HTERT RPE-1 (cell line): ENCODE data around the gene SUPT3H.
"Not testable (repeated sequence)": the region's sequence is repeated elsewhere in the genome, so short reads cannot be mapped to it uniquely, and the experiment has no call there.

Experiments used
- in situ Hi-C: fragments of 300-500 bp; cut with MboI; formaldehyde crosslinking; loops from 4 replicates; pipeline ENCODE4 v1.14.3; 2020; ENCODE audit warnings: low sequenced_read_pairs

SUPT3H gene

GRCh38 chr6:45074439-45074838 lies 303.3 kb downstream of the SUPT3H start:
- in situ Hi-C loops, result no loop called here

GRCh38 chr6:45073771-45074170 lies 304.0 kb downstream of the SUPT3H start:
- in situ Hi-C loops, result no loop called here

DNA sequence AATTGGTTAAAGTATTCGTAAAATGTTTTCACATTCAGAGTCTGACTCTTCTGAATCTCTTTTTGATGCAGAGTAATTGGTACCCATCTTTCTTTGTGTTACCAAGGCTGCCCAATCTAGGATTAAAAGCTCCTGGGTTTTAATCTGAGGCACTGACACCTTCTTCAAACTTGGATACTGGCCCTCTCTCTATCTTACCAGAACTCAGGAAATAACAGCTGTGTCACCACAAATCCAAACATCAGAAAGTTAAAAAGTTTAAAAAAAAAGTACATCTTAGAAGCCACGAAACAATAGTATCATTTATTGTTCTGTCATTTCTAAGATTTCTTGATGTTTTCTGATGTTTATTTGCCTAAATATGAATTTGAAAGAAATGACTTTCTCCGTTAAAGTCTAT lies 305.1 kb downstream of the SUPT3H start:
- in situ Hi-C loops, result no loop called here

DNA sequence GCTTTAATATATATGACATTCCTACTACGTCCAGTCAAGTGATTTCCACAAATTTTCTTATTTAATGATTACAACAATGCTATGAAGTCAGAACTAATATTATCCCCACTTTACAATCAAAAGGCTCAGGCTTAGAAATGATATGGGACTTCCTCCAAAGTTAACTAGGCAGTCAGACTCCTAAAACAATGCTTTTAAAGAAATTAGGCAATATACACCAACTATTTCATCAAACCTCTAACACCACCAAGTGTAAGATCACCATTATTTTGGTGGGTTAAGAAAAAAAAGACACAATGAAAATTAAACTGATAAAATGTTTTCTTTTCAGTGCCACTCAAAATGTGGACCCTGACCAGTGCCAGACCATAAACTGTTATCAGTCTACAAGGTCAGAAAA lies 305.7 kb downstream of the SUPT3H start:
- in situ Hi-C loops, result no loop called here

DNA sequence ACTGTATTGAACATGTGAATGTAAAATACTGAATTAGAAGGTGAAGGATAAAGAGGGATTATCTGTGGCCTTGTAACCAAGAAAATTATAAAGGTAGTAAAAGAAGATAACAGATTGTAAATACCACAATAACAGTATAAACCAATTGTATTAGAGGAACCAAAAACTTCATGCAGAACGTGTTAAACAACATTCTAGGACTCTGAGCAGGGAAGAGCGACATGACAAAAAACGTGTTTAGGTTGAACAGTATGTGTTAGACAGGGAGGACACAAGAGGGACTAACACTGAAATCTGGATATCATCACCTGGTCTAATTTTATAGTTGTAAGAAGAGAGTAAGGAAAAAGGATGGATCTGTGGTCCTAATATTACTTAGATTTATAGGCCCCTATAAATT lies 308.6 kb downstream of the SUPT3H start:
- in situ Hi-C loops, result no loop called here

- in situ Hi-C loops, result not testable (repeated sequence)
Measured at GRCh38 chr6:45067446-45067845, 310.3 kb downstream of the SUPT3H start.

- in situ Hi-C loops, result not testable (repeated sequence)
Measured at GRCh38 chr6:45062659-45063058, 315.1 kb downstream of the SUPT3H start.

GRCh38 chr6:45057711-45058110 lies 320.0 kb downstream of the SUPT3H start:
- in situ Hi-C loops, result no loop called here

DNA sequence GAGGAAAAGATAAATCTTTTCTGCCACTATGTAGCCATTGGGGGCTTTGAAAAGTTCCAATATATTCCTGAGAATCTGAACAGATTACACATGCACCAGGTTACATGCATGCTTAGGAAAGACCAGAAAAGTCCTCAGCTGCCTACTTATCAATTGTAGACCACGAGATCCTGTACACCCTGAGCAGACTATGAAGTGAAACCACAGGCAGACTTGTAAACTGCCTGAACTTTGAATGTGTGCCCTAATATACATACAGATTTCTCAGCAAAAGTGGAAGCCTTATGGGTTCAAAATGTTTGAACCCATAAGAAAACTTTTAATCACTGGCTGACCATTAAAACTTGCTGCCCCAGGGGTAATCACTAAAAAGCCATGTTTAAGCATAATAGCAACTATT lies 323.1 kb downstream of the SUPT3H start:
- in situ Hi-C loops, result no loop called here

GRCh38 chr6:45052325-45052724 lies 325.4 kb downstream of the SUPT3H start:
- in situ Hi-C loops, result no loop called here

GRCh38 chr6:45049188-45049843 lies 328.4 kb downstream of the SUPT3H start:
- in situ Hi-C loops, result no loop called here

DNA sequence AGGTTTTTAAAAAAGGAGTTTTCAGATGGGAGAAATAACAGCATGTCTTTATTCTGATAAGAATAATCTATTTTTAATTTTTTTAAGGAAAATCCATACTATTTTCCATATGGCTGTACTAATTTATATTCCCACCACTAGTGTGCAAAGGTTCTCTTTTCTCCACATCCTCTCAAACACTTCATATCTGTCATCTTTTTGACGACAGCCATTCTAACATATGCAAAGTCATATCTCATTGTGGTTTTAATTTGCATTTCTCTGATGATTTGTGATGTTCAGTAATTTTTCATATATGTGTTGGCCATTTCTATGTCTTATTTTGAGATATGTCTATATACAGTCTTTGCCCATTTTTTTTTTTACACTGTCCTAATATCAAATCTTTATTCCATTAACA lies 330.2 kb downstream of the SUPT3H start:
- in situ Hi-C loops, result no loop called here

DNA sequence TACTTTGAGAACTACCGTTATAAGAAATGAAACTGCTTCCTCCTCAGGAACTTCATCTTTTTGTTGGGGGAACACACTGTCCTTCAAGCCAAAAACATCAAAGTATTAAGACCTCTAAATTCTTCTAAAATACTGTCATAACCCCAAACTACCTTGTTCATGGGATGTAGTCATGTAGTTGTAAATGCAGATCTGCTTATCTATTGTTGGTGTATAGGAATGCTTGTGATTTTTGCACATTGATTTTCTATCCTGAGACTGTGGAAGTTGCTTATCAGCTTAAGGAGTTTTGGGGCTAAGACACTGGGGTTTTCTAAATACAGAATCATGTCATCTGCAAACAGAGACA lies 332.5 kb downstream of the SUPT3H start:
- in situ Hi-C loops, result no loop called here

- in situ Hi-C loops, result no loop called here
Measured at GRCh38 chr6:45044510-45045252, 333.1 kb downstream of the SUPT3H start.

- in situ Hi-C loops, result no loop called here
Measured at GRCh38 chr6:45044086-45044485, 333.6 kb downstream of the SUPT3H start.

- in situ Hi-C loops, result not testable (repeated sequence)
Measured at GRCh38 chr6:45042673-45043072, 335.1 kb downstream of the SUPT3H start.

DNA sequence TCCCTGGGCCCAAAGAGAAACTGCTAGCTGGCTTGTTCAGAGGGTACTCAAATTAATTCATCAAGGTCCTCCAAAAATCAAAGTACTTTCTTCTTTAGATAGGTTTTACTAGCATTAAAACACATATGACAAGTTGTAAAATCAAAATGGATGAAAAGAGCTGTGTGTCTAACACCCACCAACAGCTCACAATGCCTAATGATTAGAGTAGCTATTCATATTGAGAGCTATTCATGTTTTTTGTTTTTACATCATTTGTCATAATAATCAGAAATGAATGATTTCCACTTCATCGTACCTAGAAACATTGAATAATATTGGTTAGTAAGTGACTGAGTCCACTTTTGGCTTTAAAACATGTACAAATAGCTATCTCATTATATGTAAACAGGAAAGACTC lies 339.5 kb downstream of the SUPT3H start:
- in situ Hi-C loops, result no loop called here

DNA sequence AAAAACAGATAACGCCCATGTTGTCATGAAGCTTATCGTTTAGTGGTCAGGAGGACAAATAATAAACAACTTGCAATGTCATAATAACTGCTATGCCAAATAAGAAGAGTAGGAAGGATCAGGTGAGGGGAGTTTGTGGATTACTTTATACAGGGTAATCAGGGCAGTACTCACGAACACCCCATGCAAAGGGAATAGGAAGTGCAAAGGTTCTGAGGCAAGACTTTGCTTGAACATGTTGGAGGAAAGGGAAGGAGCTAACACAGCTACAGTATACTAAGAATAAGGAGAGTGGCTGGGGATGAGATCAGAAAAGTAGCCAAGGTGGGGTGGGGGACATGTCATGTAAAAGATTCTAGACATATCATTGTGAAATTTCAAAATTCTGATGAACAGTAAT lies 341.6 kb downstream of the SUPT3H start:
- in situ Hi-C loops, result no loop called here

DNA sequence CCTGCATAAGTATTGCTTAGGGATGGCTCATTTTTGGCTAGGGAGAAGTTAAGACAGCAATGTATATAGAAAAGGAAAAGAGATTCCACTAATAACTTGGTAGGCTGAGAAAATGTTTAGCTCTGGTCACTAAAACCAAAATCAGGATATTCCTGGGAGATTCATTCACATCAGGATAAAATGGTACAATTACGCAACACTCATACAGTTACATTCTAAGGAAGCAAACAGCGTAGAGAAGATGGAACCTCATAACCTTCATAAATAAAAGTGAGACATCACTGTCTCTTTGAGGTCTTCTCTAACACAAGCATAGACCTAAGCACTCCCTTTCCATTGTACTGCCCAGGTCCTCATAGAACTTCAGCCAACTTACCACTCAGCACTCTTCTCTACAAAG lies 345.3 kb downstream of the SUPT3H start:
- in situ Hi-C loops, result no loop called here

DNA sequence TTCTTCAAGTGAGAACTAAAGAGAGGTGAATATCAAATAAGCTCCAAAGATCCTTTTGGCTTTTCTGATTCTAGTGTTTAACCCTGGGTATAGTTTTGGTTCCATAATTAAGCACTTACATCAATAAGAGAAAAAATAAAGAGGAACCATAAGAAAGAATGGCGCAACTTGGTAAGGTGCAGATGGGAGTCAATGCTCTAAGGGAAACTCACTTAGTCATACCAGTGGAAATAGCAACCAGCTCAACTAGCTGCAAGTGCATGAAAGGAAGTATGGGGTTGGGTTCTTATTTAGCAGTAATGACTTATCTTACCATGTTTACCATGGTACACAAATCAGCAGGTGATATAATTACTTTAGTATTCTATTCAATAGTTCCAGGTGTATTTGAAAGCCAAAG lies 346.1 kb downstream of the SUPT3H start:
- in situ Hi-C loops, result no loop called here

DNA sequence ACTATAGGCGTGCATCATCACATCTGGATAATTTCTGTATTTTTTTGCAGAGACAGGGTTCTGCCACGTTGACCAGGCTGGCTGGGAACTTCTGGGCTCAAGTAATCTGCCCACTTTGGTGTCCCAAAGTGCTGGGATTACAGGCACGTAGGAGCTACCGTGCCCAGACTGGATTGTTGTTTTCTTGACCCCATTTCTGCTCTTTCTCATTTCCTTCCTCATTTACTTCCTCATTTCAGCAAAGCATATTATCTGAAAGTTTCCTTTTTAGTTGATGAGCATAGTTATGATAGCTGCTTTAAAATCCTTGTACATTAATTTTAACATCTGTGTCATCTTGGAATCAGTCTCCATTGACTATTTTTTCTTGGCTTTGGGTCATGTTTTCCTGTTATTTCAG lies 350.6 kb downstream of the SUPT3H start:
- in situ Hi-C loops, result no loop called here

GRCh38 chr6:45026003-45026516 lies 351.7 kb downstream of the SUPT3H start:
- in situ Hi-C loops, result no loop called here

DNA sequence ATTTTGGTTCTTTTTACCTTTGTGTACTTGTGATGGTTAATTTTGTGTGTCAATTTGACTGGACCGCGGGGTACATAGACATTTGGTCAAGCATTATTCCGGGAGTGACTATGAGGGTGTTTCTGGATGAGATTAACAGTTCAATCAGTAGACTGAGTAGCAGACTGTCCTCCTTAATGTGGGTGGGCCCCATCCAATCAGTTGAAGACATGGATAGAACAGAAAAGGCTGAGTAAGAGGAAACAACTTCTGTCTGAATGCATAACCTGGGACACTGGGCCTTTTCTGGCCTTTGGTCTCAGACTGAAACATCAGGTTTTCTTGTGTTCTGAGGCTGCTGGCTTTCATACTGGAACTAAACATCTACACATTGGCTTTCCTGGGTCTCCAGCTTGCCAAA lies 353.1 kb downstream of the SUPT3H start:
- in situ Hi-C loops, result no loop called here
